Stimulated activated CD4-positive, alpha-beta T cell treated with anti-CD3 and anti-CD28 coated beads, TNF-alpha, amount 100 ng/mL, for 48 hours (primary cell): ENCODE results near the gene THPO.

Source experiments
- DNase-seq, 3 donors: peaks; one replicate each; pipeline ENCODE4 v3.0.0-alpha.2; 2020; ENCODE audit warnings: low read depth in 3 of 3

Gene THPO

DNA sequence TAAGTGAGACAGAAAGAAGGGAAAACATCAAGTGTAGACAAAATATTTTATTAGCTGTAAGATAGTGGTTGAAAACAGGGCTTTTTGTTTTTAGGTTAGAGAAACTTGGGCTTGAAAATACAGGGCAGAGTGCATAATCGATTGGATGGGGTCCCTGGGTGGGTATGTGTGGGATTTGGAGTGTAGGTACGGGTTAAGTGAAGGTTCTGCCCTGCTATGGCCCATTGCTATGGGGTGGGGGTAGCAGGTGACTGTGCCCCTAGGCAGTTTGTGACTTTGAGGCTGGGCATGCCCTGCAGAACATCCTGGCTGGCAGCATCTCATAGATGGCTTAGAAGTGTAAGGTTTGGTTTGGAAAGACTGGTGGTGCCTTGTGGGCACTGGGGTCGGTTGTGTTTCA is 44.3 kb downstream of the THPO start:
- DNase-seq: no peak

DNA sequence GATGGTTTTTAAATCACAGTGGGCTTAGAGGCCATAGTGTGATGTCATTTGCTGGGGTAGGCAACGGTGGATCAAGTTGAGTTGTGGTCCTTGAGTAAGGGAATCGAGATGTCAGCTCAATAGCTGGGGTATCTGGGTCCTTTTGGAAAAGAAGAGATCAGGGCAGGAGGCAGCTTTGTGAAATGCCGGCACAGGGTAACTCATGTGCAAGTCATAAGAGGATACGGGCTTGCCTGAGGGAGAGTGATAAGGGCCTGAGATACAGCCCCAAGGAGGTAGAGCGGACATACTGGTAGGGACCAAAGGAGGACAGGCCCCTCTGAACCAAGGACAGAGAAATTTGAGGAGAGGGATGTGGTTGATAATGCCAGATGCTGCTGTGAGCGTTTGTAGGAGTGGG is 44.8 kb downstream of the THPO start:
- DNase-seq: no peak

DNA sequence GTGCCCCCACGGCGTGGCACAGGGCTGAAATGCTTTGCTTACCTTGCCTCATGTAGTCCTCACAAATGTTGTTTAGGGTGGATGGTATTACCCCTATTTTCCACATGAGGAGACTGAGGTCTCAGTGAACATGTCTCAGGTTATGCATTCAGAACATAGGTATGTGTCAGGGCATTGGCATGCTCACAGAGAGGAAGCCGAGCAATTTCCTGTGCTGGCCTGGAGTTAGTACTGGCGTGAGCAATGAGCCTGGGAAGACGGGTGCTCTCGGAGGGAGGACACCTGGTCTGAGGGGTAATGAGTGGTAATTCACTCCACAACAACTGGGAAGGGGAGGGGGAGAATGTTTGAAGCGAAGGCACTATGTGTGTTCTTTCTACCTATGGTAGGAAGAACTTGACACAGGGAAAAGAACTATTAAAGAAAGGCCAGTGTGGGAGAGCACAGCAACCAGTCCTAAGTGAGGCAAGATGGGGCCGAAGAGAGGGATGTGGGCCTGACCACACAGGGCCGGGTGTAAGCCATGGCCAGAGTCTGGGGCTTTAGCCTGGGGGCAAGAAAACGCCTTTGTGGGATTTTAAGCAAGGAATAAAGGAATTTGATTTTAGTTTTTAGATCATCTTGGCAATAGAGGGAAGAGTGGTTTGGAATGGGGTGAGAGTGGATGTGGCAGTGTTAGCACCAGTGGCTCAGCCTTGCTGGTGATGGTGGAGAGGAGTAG is 45.5 kb downstream of the THPO start:
- no peak for DNase-seq

DNA sequence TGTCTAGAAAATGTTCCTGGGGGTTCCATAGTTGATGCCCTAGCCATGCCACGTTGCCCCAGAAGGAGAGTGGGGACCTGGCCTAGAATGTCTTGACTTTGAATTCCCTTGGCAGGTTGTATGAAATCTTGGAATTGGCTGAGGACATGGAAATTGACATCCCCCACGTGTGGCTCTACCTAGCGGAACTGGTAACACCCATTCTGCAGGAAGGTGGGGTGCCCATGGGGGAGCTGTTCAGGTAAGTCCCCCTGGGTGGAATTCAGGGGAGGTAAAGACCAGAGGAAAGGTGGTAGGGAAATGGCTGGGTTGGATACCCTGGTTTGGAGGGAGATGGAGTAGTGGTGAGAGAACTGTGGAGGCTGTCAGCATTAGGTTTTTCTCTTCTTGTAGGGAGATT is 49.5 kb downstream of the THPO start:
- no peak for DNase-seq

DNA sequence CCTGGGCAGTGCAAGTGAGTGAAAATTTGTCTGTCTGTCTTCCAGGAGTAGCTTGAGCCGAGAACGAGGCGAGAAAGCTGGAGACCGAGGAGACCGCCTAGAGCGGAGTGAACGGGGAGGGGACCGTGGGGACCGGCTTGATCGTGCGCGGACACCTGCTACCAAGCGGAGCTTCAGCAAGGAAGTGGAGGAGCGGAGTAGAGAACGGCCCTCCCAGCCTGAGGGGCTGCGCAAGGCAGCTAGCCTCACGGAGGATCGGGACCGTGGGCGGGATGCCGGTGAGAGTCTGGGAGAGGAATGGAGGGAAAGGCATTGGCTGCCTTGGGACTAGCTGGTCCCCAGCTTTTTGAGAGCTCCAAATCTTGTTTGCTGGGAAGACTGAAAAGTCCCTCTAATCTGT is 50.8 kb downstream of the THPO start:
- DNase-seq: no peak

DNA sequence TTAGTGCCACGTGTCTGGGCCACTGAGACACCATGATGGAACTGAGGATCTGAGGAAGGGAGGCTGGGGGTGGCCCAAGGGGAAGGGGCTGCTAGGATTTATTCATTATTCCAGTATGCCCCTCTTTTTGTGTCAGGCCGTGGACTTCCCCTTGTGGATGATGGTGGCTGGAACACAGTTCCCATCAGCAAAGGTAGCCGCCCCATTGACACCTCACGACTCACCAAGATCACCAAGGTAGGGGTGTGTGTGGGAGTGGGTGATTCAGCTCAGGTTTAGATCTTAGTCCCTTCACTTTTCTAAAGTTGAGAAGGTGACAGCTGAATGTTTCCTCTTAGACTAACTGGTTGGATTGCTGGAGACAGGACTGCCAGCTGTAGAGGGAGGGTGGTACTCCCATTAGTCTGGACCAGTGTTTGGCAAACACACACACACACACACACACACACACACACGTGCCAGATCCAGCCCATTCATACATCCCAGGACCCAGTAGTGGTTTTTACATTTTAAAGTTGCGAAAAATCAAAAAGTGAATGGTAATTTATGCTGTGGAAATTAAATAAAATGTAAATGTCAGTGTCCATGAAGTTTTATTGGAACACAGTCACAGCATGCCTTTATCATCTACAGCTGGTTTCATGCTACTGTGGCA is 52.2 kb downstream of the THPO start:
- peak in 1 of 3 donors; percentile 33 for DNase-seq

DNA sequence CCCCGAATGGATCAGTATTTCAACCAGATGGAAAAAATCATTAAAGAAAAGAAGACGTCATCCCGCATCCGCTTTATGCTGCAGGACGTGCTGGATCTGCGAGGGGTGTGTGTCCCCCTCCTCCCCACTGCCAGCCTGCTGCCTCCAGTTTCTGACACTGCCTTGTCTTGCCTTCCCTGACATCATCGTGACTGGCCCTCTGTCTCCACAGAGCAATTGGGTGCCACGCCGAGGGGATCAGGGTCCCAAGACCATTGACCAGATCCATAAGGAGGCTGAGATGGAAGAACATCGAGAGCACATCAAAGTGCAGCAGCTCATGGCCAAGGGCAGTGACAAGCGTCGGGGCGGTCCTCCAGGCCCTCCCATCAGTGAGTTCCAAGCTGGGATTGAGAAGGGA is 52.7 kb downstream of the THPO start:
- DNase-seq: no peak

DNA sequence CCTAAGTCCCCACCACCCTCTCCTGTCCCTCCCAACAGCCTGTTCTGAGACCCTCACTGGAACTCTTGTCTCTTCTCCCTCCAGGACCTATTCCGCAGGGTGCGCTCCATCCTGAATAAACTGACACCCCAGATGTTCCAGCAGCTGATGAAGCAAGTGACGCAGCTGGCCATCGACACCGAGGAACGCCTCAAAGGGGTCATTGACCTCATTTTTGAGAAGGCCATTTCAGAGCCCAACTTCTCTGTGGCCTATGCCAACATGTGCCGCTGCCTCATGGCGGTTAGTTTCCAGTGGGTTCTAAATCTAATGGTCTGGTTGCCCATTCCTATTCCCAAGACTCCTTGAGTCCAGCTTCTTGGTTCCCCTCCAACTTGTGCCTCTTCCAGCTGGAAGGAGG is 54.3 kb downstream of the THPO start:
- no peak for DNase-seq

DNA sequence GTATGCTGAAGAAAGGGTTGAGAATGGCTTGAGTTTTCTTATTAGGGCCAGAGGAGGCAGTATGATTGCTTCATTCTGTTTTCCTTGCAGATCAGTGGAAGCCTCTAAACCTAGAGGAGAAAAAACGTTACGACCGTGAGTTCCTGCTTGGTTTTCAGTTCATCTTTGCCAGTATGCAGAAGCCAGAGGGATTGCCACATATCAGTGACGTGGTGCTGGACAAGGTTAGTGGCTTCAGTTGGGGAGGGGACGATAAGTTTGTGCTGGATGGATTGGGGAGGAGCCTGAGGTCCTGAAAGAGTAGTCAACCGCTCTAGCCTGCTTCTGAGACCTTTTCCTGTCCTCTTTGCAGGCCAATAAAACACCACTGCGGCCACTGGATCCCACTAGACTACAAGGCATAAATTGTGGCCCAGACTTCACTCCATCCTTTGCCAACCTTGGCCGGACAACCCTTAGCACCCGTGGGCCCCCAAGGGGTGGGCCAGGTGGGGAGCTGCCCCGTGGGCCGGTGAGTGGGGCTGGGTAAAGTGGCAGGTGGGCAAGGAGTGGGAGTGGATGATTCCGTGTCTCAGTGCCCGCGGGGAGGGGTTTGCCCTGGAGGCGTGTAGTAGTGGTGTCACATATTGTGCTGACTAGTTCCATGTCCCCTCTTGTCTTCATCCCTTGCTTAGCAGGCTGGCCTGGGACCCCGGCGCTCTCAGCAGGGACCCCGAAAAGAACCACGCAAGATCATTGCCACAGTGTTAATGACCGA is 55.1 kb downstream of the THPO start:
- no peak for DNase-seq
